HepG2 (cell line): ENCODE results near the gene SNRNP200. TPM values are rescaled to one million over a fixed set of nuclear protein-coding genes. Genes with fewer than 3 reads are reported as not detected.

ENCODE experiments used
- BHLHE40 ChIP-seq: IDR thresholded peaks from 2 replicates; pipeline ENCODE4 v1.6.1; 2011; ENCODE audit warnings: low read length, improper control_type of control experiment
- CBX5 ChIP-seq: sonication (generic); formaldehyde crosslinking; IDR thresholded peaks from 2 replicates; pipeline ENCODE4 v1.4.0; 2020; ENCODE audit warnings: missing genetic modification reagents, borderline replicate concordance
- CENPX ChIP-seq: sonication (generic); formaldehyde crosslinking; IDR thresholded peaks from 2 replicates; pipeline ENCODE4 v1.9.0; 2021; ENCODE audit warnings: mild to moderate bottlenecking, missing genetic modification reagents, moderate library complexity
- DPF2 ChIP-seq: sonication (generic); formaldehyde crosslinking; IDR thresholded peaks from 2 replicates; pipeline ENCODE4 v1.4.0; 2020; ENCODE audit warnings: mild to moderate bottlenecking, low read depth, missing genetic modification reagents, borderline replicate concordance
- EED ChIP-seq: sonication (generic); formaldehyde crosslinking; IDR thresholded peaks from 2 replicates; pipeline ENCODE4 v1.5.0; 2020; ENCODE audit warnings: mild to moderate bottlenecking, missing genetic modification reagents
- EHMT2 ChIP-seq: fragments of 200-600 bp; sonication (generic); IDR thresholded peaks from 2 replicates; pipeline ENCODE4 v1.7.0; 2017; ENCODE audit warnings: antibody characterized with exemption, low read depth, low read length, borderline replicate concordance
- FOXA1 ChIP-seq, 2 experiments: fragments of 450-650 bp in 1 of 2; sonication (generic) in 1 of 2; formaldehyde crosslinking in 1 of 2; IDR thresholded peaks; 2 replicates each; pipeline versions ENCODE4 v1.4.0 to v1.6.1; 2016 to 2020; ENCODE audit warnings: missing genetic modification reagents in 1 of 2
- GMEB1 ChIP-seq: sonication (generic); formaldehyde crosslinking; IDR thresholded peaks from 2 replicates; pipeline ENCODE4 v1.5.1; 2020; ENCODE audit warnings: missing genetic modification reagents, mild to moderate bottlenecking, borderline replicate concordance
- HIVEP1 ChIP-seq: sonication (generic); formaldehyde crosslinking; IDR thresholded peaks from 2 replicates; pipeline ENCODE4 v1.4.0; 2020; ENCODE audit warnings: mild to moderate bottlenecking, missing genetic modification reagents
- IRF2 ChIP-seq: IDR thresholded peaks from 2 replicates; pipeline ENCODE4 v1.6.1; 2018; ENCODE audit warnings: missing genetic modification reagents, missing compliant biosample characterization
- KAT7 ChIP-seq: IDR thresholded peaks from 2 replicates; pipeline ENCODE4 v1.6.1; 2018; ENCODE audit warnings: borderline replicate concordance, missing compliant biosample characterization
- KDM3A ChIP-seq: IDR thresholded peaks from 2 replicates; pipeline ENCODE4 v1.6.1; 2018; ENCODE audit warnings: low read depth, missing compliant biosample characterization
- MAFK ChIP-seq, 2 experiments: IDR thresholded peaks in 1 of 2; conservative IDR thresholded peaks in 1 of 2; 2 replicates each; pipeline ENCODE4 v1.6.1; 2011; ENCODE audit warnings: improper control_type of control experiment in 2 of 2, low read length in 2 of 2
- NFE2 ChIP-seq: sonication (generic); formaldehyde crosslinking; IDR thresholded peaks from 2 replicates; pipeline ENCODE4 v1.4.0; 2020; ENCODE audit warnings: missing genetic modification reagents
- PHF8 ChIP-seq: sonication (generic); formaldehyde crosslinking; IDR thresholded peaks from 2 replicates; pipeline ENCODE4 v1.5.0; 2020; ENCODE audit warnings: missing genetic modification reagents
- POGZ ChIP-seq: sonication (generic); formaldehyde crosslinking; IDR thresholded peaks from 2 replicates; pipeline ENCODE4 v1.4.0; 2020; ENCODE audit warnings: mild to moderate bottlenecking, missing genetic modification reagents
- SETDB1 ChIP-seq: sonication (generic); formaldehyde crosslinking; IDR thresholded peaks from 2 replicates; pipeline ENCODE4 v1.5.1; 2020; ENCODE audit warnings: missing genetic modification reagents, mild to moderate bottlenecking, borderline replicate concordance
- TERF1 ChIP-seq: sonication (generic); formaldehyde crosslinking; IDR thresholded peaks from 2 replicates; pipeline ENCODE4 v1.8.0; 2022; ENCODE audit warnings: mild to moderate bottlenecking, missing genetic modification reagents, moderate library complexity
- ZFP37 ChIP-seq: sonication (generic); formaldehyde crosslinking; IDR thresholded peaks from 2 replicates; pipeline ENCODE4 v1.4.0; 2020; ENCODE audit warnings: missing genetic modification reagents, borderline replicate concordance
- ZFP41 ChIP-seq: sonication (generic); formaldehyde crosslinking; IDR thresholded peaks from 2 replicates; pipeline ENCODE4 v1.4.0; 2020; ENCODE audit warnings: mild to moderate bottlenecking, missing genetic modification reagents, borderline replicate concordance
- ZNF20 ChIP-seq: sonication (generic); formaldehyde crosslinking; IDR thresholded peaks from 2 replicates; pipeline ENCODE4 v1.4.0; 2020; ENCODE audit warnings: mild to moderate bottlenecking, moderate library complexity, missing genetic modification reagents
- ZNF414 ChIP-seq: sonication (generic); formaldehyde crosslinking; IDR thresholded peaks from 2 replicates; pipeline ENCODE4 v1.5.0; 2020; ENCODE audit warnings: missing genetic modification reagents
- ZNF446 ChIP-seq: sonication (generic); formaldehyde crosslinking; IDR thresholded peaks from 2 replicates; pipeline ENCODE4 v1.5.0; 2020; ENCODE audit warnings: mild to moderate bottlenecking, missing genetic modification reagents
- ZNF570 ChIP-seq: sonication (generic); formaldehyde crosslinking; IDR thresholded peaks from 2 replicates; pipeline ENCODE4 v1.4.0; 2020; ENCODE audit warnings: mild to moderate bottlenecking, missing genetic modification reagents, borderline replicate concordance
- ZNF577 ChIP-seq: sonication (generic); formaldehyde crosslinking; IDR thresholded peaks from 2 replicates; pipeline ENCODE4 v1.4.0; 2020; ENCODE audit warnings: mild to moderate bottlenecking, low read depth, missing genetic modification reagents, borderline replicate concordance
- ZNF782 ChIP-seq: sonication (generic); formaldehyde crosslinking; IDR thresholded peaks from 2 replicates; pipeline ENCODE4 v1.4.0; 2020; ENCODE audit warnings: missing genetic modification reagents, mild to moderate bottlenecking, borderline replicate concordance
- ZNF839 ChIP-seq: sonication (generic); formaldehyde crosslinking; IDR thresholded peaks from 2 replicates; pipeline ENCODE4 v1.4.0; 2020; ENCODE audit warnings: missing genetic modification reagents, mild to moderate bottlenecking, borderline replicate concordance
- polyA plus RNA-seq, 8 experiments: library from polyadenylated mRNA; depleted of rRNA in 3 of 8; stranded (reverse) in 7 of 8; unstranded in 1 of 8; fragments of >200 nt; fragmentation: Illumina TruSeq in 4 of 8; extraction: Trizol in 4 of 8; gene quantifications; 2 replicates each; pipeline versions ENCODE4 v1.2.1 to v1.2.3, GENCODE V29; 2011 to 2016; ENCODE audit warnings: low read depth in 4 of 8, missing spikeins in 1 of 8, mixed read lengths in 1 of 8; ENCODE audit not compliant: insufficient read depth in 1 of 8
- total RNA-seq, 5 experiments: library from RNA; depleted of rRNA; stranded (reverse); fragments of >200 nt; fragmentation: Illumina TruSeq; extraction: Trizol; gene quantifications; 2 replicates each; pipeline ENCODE4 v1.2.3, GENCODE V29; 2016; ENCODE audit warnings: low read depth in 1 of 5

Gene SNRNP200
- total and polyA plus RNA-seq, 2 of the 13 experiments (the other 11 are each of a cell fraction or from before 2014, with no cell fraction given): 99.0 to 232 TPM

- TF ChIP-seq EHMT2: no peak
- TF ChIP-seq DPF2 (CRISPR knock-in tag): no peak
- no peak; the same call in 1 of the 2 replicates for TF ChIP-seq PHF8 (CRISPR knock-in tag)
- no peak for TF ChIP-seq ZFP37 (CRISPR knock-in tag)
- no peak for TF ChIP-seq ZFP41 (CRISPR knock-in tag)
- peak; percentile 78; the same call in 1 of the 2 replicates for TF ChIP-seq SETDB1 (CRISPR knock-in tag)
- no peak for TF ChIP-seq ZNF782 (CRISPR knock-in tag)
- TF ChIP-seq ZNF414 (CRISPR knock-in tag): no peak
- no peak for TF ChIP-seq MAFK (conservative IDR thresholded peaks at IDR 0.05 in 1 of 2, IDR thresholded peaks at IDR 0.05 in 1 of 2; ENCODE audit: low read length in 2 of 2)
- TF ChIP-seq IRF2: no peak
- no peak for TF ChIP-seq BHLHE40
- no peak for TF ChIP-seq NFE2 (CRISPR knock-in tag)
- TF ChIP-seq ZNF577 (CRISPR knock-in tag): no peak
- no peak for TF ChIP-seq FOXA1 (IDR thresholded peaks at IDR 0.05)
- TF ChIP-seq FOXA1 (CRISPR knock-in tag; IDR thresholded peaks at IDR 0.05): no peak
- 0 out of 2 replicates have a peak, but pooled peaks have one; percentile 31 for TF ChIP-seq POGZ (CRISPR knock-in tag)
- TF ChIP-seq CENPX: no peak
- TF ChIP-seq EED (CRISPR knock-in tag): no peak
- no peak for TF ChIP-seq ZNF570 (CRISPR knock-in tag)
- TF ChIP-seq CBX5 (CRISPR knock-in tag): no peak
- 0 out of 2 replicates have a peak, but pooled peaks have one; percentile 17 for TF ChIP-seq GMEB1 (CRISPR knock-in tag)
- TF ChIP-seq ZNF446 (CRISPR knock-in tag): no peak; the same call in 1 of the 2 replicates
- TF ChIP-seq KAT7 (CRISPR knock-in tag): no peak
- no peak for TF ChIP-seq ZNF839 (CRISPR knock-in tag)
- TF ChIP-seq ZNF20 (CRISPR knock-in tag): no peak
- TF ChIP-seq HIVEP1 (CRISPR knock-in tag): no peak
- TF ChIP-seq KDM3A: no peak
- TF ChIP-seq TERF1 (CRISPR knock-in tag): 0 out of 2 replicates have a peak, but pooled peaks have one; percentile 63
These were observed 15.6 kb upstream of the SNRNP200 start (continued) for GRCh38 chr2:96320728-96321622.
